Heart left ventricle (tissue), 16 donors: ENCODE data around the gene GOLGA8J. TPM values are rescaled to one million over a fixed set of nuclear protein-coding genes. Genes with fewer than 3 reads are reported as not detected.

Experiments
- ATAC-seq, 4 donors: fragments of 200-7000 bp; cut with Tn5 transposase; one replicate each; pipeline ENCODE4 v1.9.1; 2020 to 2022; ENCODE audit warnings: moderate library complexity in 4 of 4, mild to moderate bottlenecking in 3 of 4, moderate number of reproducible peaks in 1 of 4
- DNase-seq, 5 donors: peaks; one replicate each; pipeline ENCODE4 v3.0.0-alpha.2; 2020
- H3K27ac ChIP-seq, 12 donors: fragments of 200-600 bp; sonication (generic) in 4 of 12; one replicate each; pipeline versions ENCODE4 v1.5.0 to v1.8.0; 2016 to 2022; ENCODE audit warnings: mild to moderate bottlenecking in 2 of 12
- H3K27me3 ChIP-seq, 9 donors: fragments of 200-600 bp; sonication (generic) in 2 of 9; one replicate each; pipeline versions ENCODE4 v1.5.1 to v1.8.0; 2016 to 2022; ENCODE audit warnings: mild to moderate bottlenecking in 3 of 9
- H3K36me3 ChIP-seq, 9 donors: fragments of 200-600 bp; sonication (generic) in 2 of 9; one replicate each; pipeline versions ENCODE4 v1.5.0 to v1.8.0; 2018 to 2022; ENCODE audit warnings: mild to moderate bottlenecking in 2 of 9
- H3K4me1 ChIP-seq, 12 donors: fragments of 200-600 bp; sonication (generic) in 4 of 12; one replicate each; pipeline versions ENCODE4 v1.5.0 to v1.8.0; 2016 to 2022; ENCODE audit warnings: mild to moderate bottlenecking in 3 of 12
- H3K4me3 ChIP-seq, 12 donors: fragments of 200-600 bp; sonication (generic) in 4 of 12; one replicate each; pipeline versions ENCODE4 v1.5.0 to v1.8.0; 2017 to 2022; ENCODE audit warnings: mild to moderate bottlenecking in 9 of 12, moderate library complexity in 4 of 12
- H3K9me3 ChIP-seq, 12 donors: fragments of 200-600 bp; sonication (generic) in 4 of 12; one replicate each; pipeline versions ENCODE4 v1.5.0 to v1.8.0; 2016 to 2022; ENCODE audit warnings: mild to moderate bottlenecking in 1 of 12
- POLR2A ChIP-seq, 2 donors: fragments of 450-650 bp; IDR thresholded peaks; one replicate each; pipeline ENCODE4 v1.6.1; 2017; ENCODE audit warnings: antibody characterized with exemption in 2 of 2, mild to moderate bottlenecking in 2 of 2, moderate library complexity in 2 of 2
- WGBS, 4 donors: extraction: QIAGEN DNeasy Blood & Tissue Kit in 2 of 4; methylation state at CpG; one replicate each; pipeline versions ENCODE4 v1.1.5 to v1.1.7; 2013 to 2018; 5-methylcytosine and 5-hydroxymethylcytosine counted together
- intact Hi-C, 10 donors: fragments of 100-400 bp; cut with DNase I; formaldehyde crosslinking; loops; one replicate each; pipeline versions ENCODE4 v1.11.1 to v1.14.2; 2022
- polyA plus RNA-seq, 2 donors: library from polyadenylated mRNA; stranded (reverse); fragments of 200-250 nt; gene quantifications; one replicate each; pipeline ENCODE4 v1.2.3, GENCODE V29; 2013
- total RNA-seq, 9 donors: library from RNA; depleted of rRNA in 2 of 9; stranded (reverse); fragments of >200 nt in 2 of 9; fragmentation: NEBNext Ultra II Directional in 3 of 9; extraction: Animal tissue kit (Norgen Biotek cat#: 25700) in 3 of 9; gene quantifications; one replicate each; pipeline versions ENCODE4 v1.1.0 to v1.2.4, GENCODE V29; 2016 to 2023
- TF ChIP-seq, protein P1 (sequence below), 12 donors: fragments of 200-600 bp; sonication (generic) in 4 of 12; IDR thresholded peaks; one replicate each; pipeline versions ENCODE4 v1.5.0 to v1.8.0; 2018 to 2022; ENCODE audit warnings: antibody characterized with exemption in 12 of 12, mild to moderate bottlenecking in 5 of 12
- donor health status: ischemic (EF 13 %, LVEDD 7.1; RV severe dilation, severe dysfunction).
- donor health status: healthy with polysubstance abuse.
- donor health status: DM: no; HTN: yes; CAD: no.
- donor health status: DM: no; HTN: no; CAD: no.
- donor health status: ischemic (EF 25% LVEDD 6.9; RV normal size, moderate dysfunction).
- donor health status: ischemic (EF 25% LVEDD 5.7; RV mildly dilated, moderate dysfunction).
- donor health status: healthy.
- donor health status: DM: yes; HTN: yes; CAD: no.
- donor health status: ischemic (EF 35%, LVEDD 5.7; RV mildly dilated, moderate dysfunction).
- donor health status: nonischemic (EF 11% LVEDD 7.7; RV severe dilation, severe dysfunction).
- donor health status: DM: yes; HTN: yes; CAD: no.
- donor health status: PGD.
- donor health status: ischemic (EF 29% LVEDD 5.4; RV normal size, mild dysfunction).
- donor health status: nonischemic (EF 23%, LVEDD 6.1; RV moderate dilation, normal function).

Gene GOLGA8J
- total and polyA plus RNA-seq, 11 donors = 0.06 TPM; not detected in 10

DNA sequence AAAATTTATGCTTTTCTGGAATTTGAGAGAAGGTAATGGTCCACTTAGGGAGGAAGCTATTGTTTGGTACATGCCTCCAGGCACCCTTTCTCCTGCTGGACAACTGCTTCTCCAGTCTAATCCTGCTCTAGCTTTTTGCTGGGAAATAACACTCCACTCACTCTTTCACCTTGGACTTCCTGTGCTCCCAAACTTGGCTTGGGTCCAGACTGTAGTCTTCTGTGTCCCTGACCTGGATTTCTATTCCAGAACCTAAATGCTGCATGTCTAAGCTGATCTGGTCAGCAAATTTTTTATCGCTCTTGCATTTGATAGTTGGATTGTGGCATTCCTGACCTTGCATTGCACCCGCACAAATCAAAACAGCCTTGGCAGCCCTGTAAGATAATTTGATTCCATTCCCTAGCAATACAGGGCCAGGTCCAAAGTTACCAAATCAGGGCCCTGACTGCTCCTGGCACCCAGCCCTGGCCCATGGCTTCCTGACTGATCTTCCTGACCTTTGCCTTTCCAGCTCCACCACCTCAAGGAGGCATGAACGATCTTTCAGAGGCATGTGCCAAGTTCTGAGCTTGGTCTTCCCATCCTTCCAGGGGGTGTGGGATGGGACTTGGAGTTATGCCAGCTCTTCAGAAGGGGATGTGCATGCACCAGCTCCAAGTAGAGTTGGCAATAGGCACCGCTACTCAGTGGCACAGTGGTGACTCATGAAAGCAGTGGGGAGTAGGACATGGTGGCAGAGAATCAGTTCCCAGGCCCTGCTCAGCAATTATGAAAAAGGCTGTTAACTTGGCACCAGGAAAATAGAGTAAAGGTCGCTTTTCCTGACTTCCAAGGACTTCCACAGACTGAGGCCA is 43.9 kb upstream of the GOLGA8J start:
- TF ChIP-seq POLR2A (IDR thresholded peaks at IDR 0.05) = no peak
- TF ChIP-seq, protein P1, sequence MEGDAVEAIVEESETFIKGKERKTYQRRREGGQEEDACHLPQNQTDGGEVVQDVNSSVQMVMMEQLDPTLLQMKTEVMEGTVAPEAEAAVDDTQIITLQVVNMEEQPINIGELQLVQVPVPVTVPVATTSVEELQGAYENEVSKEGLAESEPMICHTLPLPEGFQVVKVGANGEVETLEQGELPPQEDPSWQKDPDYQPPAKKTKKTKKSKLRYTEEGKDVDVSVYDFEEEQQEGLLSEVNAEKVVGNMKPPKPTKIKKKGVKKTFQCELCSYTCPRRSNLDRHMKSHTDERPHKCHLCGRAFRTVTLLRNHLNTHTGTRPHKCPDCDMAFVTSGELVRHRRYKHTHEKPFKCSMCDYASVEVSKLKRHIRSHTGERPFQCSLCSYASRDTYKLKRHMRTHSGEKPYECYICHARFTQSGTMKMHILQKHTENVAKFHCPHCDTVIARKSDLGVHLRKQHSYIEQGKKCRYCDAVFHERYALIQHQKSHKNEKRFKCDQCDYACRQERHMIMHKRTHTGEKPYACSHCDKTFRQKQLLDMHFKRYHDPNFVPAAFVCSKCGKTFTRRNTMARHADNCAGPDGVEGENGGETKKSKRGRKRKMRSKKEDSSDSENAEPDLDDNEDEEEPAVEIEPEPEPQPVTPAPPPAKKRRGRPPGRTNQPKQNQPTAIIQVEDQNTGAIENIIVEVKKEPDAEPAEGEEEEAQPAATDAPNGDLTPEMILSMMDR (IDR thresholded peaks at IDR 0.05) = no peak
- DNase-seq = no peak
- WGBS, 4 donors = 53 to 68% (median 61%) methylated on average over 5 of the region's 5 CpGs
- ATAC-seq = peak in 3 of 4 donors; percentile 41 to 92 (median 87)
- Histone ChIP-seq H3K27me3 (no peaks in the 10 kb centered on the region), H3K36me3 (no peaks in the 10 kb centered on the region), H3K9me3 (peaks cover 0 to 10% (median 0%) of the 10 kb centered on the region in 12 donors), H3K4me3 (no peak overlapping the region), H3K27ac (no peak overlapping the region), H3K4me1 (peaks cover 0 to 8% (median 0%) of the 10 kb centered on the region in 12 donors)
- intact Hi-C loops = loop anchor here in 3 of 10 donors (5.0 to 10.0 kb wide), 3 partner anchors 52 to 374 kb away; no protein-coding TSS in a partner anchor

DNA sequence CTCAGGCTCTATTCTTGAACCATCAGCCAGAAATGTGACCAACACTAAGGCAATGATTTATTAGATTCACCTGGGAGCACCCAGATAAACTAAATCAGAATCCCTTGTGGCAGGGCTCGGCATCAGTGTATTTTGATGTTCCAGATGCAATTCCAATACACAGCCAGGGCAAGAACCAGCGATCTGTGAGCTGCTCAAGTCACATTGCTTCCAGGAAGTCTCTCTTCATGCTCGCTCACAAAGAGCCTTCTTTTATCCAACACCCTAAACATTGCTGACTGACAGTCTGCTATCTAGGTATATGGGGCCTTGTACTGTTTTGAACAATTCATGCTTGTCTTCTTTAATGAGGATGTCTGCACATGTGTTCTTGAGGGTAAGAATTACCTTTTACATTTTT is 40.9 kb upstream of the GOLGA8J start:
- TF ChIP-seq, protein P1 (IDR thresholded peaks at IDR 0.05) = no peak
- no peak for TF ChIP-seq POLR2A (IDR thresholded peaks at IDR 0.05)
- Histone ChIP-seq H3K9me3 (peaks cover 0 to 10% (median 0%) of the 10 kb centered on the region in 12 donors), H3K27ac (no peak overlapping the region), H3K4me3 (no peak overlapping the region), H3K36me3 (no peaks in the 10 kb centered on the region), H3K27me3 (peaks cover 0 to 15% (median 0%) of the 10 kb centered on the region in 9 donors), H3K4me1 (peaks cover 0 to 8% (median 0%) of the 10 kb centered on the region in 12 donors)
- ATAC-seq = no peak
- WGBS, 4 donors = 56 to 78% (median 62%) methylated on average over 3 of the region's 3 CpGs
- no peak for DNase-seq
- intact Hi-C loops = loop anchor here in 8 of 10 donors (5.0 to 10.0 kb wide), 5 partner anchors 97 to 377 kb away; no protein-coding TSS in a partner anchor

DNA sequence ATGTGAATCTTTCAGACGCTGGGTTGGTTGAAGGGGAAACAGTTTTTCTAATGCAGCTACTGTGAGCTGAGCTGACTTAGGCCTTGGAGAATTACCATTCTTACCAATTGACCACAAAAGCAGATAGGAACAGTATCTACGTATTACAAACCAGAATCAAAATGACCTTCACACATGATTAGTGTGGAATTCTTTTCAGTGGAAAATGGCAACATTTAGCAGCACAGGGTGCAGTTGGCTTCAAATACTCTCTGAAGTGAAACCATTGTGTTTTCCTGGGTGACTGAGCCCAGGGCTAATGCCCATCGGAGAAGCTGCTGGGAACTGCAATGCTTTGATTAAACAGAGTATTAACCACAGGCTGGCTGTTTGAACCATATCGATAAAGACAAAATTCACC is 40.2 kb upstream of the GOLGA8J start:
- 69 to 84% (median 81%) methylated on average over 4 of the region's 4 CpGs for WGBS, 4 donors
- H3K4me1 ChIP-seq = peaks cover 0 to 8% (median 0%) of the 10 kb centered on the region in 12 donors
- no peak overlapping the region for H3K4me3 ChIP-seq
- no peak for ATAC-seq
- intact Hi-C loops = loop anchor here in 8 of 10 donors (5.0 to 10.0 kb wide), 5 partner anchors 98 to 378 kb away; no protein-coding TSS in a partner anchor
- peaks cover 0 to 10% (median 0%) of the 10 kb centered on the region in 12 donors for H3K9me3 ChIP-seq
- TF ChIP-seq, protein P1 (IDR thresholded peaks at IDR 0.05) = no peak
- no peak for TF ChIP-seq POLR2A (IDR thresholded peaks at IDR 0.05)
- DNase-seq = no peak
- H3K27ac ChIP-seq = no peak overlapping the region
- peaks cover 0 to 18% (median 2%) of the 10 kb centered on the region in 9 donors for H3K27me3 ChIP-seq
- H3K36me3 ChIP-seq = no peaks in the 10 kb centered on the region

DNA sequence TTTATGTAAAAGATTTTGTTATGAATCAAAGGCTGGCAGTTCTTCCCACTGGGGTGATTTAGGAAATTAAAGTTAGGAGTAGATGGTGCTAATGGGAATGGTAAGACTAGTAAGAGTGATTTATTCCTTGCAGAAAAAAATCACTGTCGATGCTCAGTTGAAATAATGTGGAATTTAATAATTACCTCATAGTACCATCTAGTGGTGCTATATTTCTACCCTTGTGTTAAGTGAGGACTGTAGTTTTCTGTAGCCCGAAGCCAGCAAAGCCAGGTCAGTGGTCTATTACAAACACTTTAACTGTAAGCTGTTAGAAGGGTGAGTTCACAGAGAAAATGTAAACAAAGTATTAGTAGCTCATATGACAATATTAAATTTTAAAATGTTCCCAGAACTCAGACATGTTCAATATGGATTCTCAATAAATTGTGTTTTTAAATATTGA is 39.5 kb upstream of the GOLGA8J start:
- peaks cover 0 to 8% (median 0%) of the 10 kb centered on the region in 12 donors for H3K4me1 ChIP-seq
- H3K36me3 ChIP-seq = no peaks in the 10 kb centered on the region
- DNase-seq (no peak), ATAC-seq (no peak)
- intact Hi-C loops = loop anchor here in 8 of 10 donors (5.0 to 10.0 kb wide), 5 partner anchors 98 to 378 kb away; no protein-coding TSS in a partner anchor
- H3K9me3 ChIP-seq = peaks cover 0 to 4% (median 0%) of the 10 kb centered on the region in 12 donors
- H3K4me3 ChIP-seq = no peak overlapping the region
- TF ChIP-seq POLR2A (IDR thresholded peaks at IDR 0.05) = no peak
- TF ChIP-seq, protein P1 (IDR thresholded peaks at IDR 0.05) = peak in 8 of 12 donors; percentile 18 to 47 (median 38)
- no peak overlapping the region for H3K27ac ChIP-seq
- WGBS, 4 donors = 28 to 46% (median 30%) methylated on average over 2 of the region's 2 CpGs
- peaks cover 0 to 18% (median 2%) of the 10 kb centered on the region in 9 donors for H3K27me3 ChIP-seq
